Measurements from ENCODE around the gene GNAT1. TPM values are rescaled to one million over a fixed set of nuclear protein-coding genes. Genes with fewer than 3 reads are reported as not detected.

GNAT1 gene
- total and polyA plus RNA-seq, 8 donors = not detected

DNA sequence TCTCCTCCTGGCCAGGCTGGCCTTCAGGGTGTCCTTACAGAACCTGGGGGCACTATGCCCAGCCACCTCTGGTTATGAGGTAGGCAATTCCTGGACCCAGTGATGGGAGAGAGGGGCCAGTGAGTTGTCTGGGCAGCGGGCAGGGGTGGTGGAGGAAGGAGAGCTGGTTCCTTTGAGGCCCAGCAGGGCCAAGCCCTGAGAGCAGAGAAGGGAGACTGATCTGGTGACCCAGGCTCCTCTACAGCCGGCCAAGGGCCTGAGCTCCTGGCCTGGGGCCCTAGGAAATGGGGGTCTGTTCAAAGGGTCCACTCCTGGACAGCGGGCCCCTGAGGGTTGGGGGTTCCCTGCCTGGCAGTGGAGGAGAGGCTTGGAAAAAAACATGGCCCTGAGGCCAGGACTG is 21.6 kb downstream of the GNAT1 start:
- Histone ChIP-seq H3K36me3 (no peaks in the 10 kb centered on the region), H3K4me3 (no peak overlapping the region), H3K4me1 (peaks cover 0 to 5% (median 0%) of the 10 kb centered on the region in 4 donors), H3K27ac (peak overlapping the region in 1 of 5 donors; percentile 35), H3K9me3 (no peaks in the 10 kb centered on the region), H3K27me3 (no peaks in the 10 kb centered on the region)
- DNase-seq = no peak
- intact Hi-C loops (cut with DNase I; ENCODE audit: low total_unique reads) = no loop called here
- 71 to 100% (median 79%) methylated on average over 1 to 3 of the region's 3 CpGs for WGBS, 5 donors
- TF ChIP-seq POLR2A (IDR thresholded peaks at IDR 0.05) (no peak), CTCF (IDR thresholded peaks at IDR 0.05) (no peak), POLR2AphosphoS5 (IDR thresholded peaks at IDR 0.05) (no peak), EP300 (IDR thresholded peaks at IDR 0.05) (no peak)

- 22 to 54% (median 48%) methylated on average over 1 to 12 of the region's 12 CpGs for WGBS, 5 donors
- Histone ChIP-seq H3K27me3 (no peaks in the 10 kb centered on the region), H3K27ac (peak overlapping the region in 1 of 5 donors; percentile 35), H3K4me3 (no peak overlapping the region), H3K4me1 (peaks cover 0 to 5% (median 0%) of the 10 kb centered on the region in 4 donors), H3K9me3 (no peaks in the 10 kb centered on the region), H3K36me3 (no peaks in the 10 kb centered on the region)
- intact Hi-C loops (cut with DNase I; ENCODE audit: low total_unique reads) = no loop called here
- DNase-seq = peak; percentile 44 to 66
- TF ChIP-seq POLR2AphosphoS5 (IDR thresholded peaks at IDR 0.05) = no peak
- TF ChIP-seq CTCF (IDR thresholded peaks at IDR 0.05) = no peak
- TF ChIP-seq POLR2A (IDR thresholded peaks at IDR 0.05) = no peak
- no peak for TF ChIP-seq EP300 (IDR thresholded peaks at IDR 0.05)
These were observed 22.0 kb downstream of the GNAT1 start for GRCh38 chr3:50213373-50213772.

DNA sequence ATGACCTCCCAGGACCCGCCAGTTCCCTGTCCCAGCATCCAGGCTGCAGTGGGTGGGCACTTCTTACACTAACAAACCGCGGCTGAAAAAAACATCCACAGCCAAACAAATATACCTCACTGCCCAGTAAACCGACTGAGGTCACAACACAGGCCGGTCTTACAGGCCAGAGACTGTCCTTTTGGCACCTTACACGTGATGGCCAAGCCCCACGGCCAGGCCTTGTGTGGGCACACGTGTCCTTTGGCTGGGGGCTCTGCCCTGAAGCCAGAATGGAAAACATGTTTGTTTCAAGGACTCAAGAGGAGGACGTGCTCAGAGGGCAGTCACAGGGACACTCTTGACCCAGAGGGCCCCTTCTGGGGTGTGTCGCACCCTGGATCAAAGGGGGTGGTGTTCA is 23.4 kb downstream of the GNAT1 start:
- no peak overlapping the region for H3K4me3 ChIP-seq
- DNase-seq = no peak

DNA sequence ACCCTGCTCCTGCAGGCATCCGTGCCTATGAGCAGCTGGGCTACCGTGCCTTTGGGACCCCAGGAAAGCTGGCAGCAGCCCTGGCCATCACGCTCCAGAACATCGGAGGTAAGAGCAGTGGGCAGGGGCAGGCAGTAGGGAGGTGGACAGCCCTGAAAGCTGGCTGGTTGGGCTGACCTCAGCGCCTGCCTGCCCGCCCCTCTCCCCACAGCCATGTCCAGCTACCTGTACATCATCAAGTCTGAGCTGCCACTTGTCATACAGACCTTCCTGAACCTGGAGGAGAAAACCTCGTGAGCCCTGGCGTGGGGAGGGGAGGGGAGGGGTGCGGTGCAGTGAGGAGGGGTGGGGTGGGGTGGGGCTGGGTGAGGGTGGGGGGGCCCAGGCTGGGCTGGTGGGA is 24.1 kb downstream of the GNAT1 start:
- Histone ChIP-seq H3K27ac (no peak overlapping the region), H3K4me1 (peaks cover 0 to 4% (median 0%) of the 10 kb centered on the region in 4 donors), H3K27me3 (no peaks in the 10 kb centered on the region), H3K9me3 (no peaks in the 10 kb centered on the region), H3K36me3 (no peaks in the 10 kb centered on the region), H3K4me3 (no peak overlapping the region)
- intact Hi-C loops (cut with DNase I; ENCODE audit: low total_unique reads) = no loop called here
- DNase-seq = no peak
- WGBS, 5 donors = 73 to 82% (median 78%) methylated on average over 6 to 9 of the region's 9 CpGs
- TF ChIP-seq CTCF (IDR thresholded peaks at IDR 0.05) (no peak), POLR2AphosphoS5 (IDR thresholded peaks at IDR 0.05) (no peak), POLR2A (IDR thresholded peaks at IDR 0.05) (no peak), EP300 (IDR thresholded peaks at IDR 0.05) (no peak)

More for the DNA sequence above, 23.4 kb downstream of the GNAT1 start:
- Histone ChIP-seq H3K36me3 (no peaks in the 10 kb centered on the region), H3K27ac (no peak overlapping the region), H3K4me1 (peaks cover 0 to 5% (median 0%) of the 10 kb centered on the region in 4 donors), H3K9me3 (no peaks in the 10 kb centered on the region), H3K27me3 (no peaks in the 10 kb centered on the region)
- WGBS, 5 donors = 69 to 79% (median 78%) methylated on average over 10 of the region's 10 CpGs
- intact Hi-C loops (cut with DNase I; ENCODE audit: low total_unique reads) = no loop called here
- TF ChIP-seq POLR2AphosphoS5 (IDR thresholded peaks at IDR 0.05) = no peak
- TF ChIP-seq POLR2A (IDR thresholded peaks at IDR 0.05) = no peak
- TF ChIP-seq EP300 (IDR thresholded peaks at IDR 0.05) = no peak
- no peak for TF ChIP-seq CTCF (IDR thresholded peaks at IDR 0.05)
